Effector memory CD4-positive, alpha-beta T cell (primary cell): ENCODE results near the gene MAP3K14.
A peak's percentile ranks its signal among the peaks of the same experiment; 100 is the strongest.

ENCODE experiments used
- DNase-seq, 3 donors: peaks; one replicate each; pipeline ENCODE4 v3.0.0-alpha.2; 2020
- H3K27ac ChIP-seq: 2 replicates; pipeline ENCODE4 v1.7.0; 2013; ENCODE audit warnings: mild to moderate bottlenecking, low read length, moderate library complexity; ENCODE audit not compliant: insufficient read depth, poor library complexity, severe bottlenecking
- H3K27me3 ChIP-seq: replicated peaks from 2 replicates; pipeline ENCODE4 v1.7.0; 2013; ENCODE audit warnings: mild to moderate bottlenecking, low read length; ENCODE audit not compliant: insufficient read depth, control insufficient read depth, poor library complexity, severe bottlenecking
- H3K36me3 ChIP-seq: 2 replicates; pipeline ENCODE4 v1.7.0; 2013; ENCODE audit warnings: mild to moderate bottlenecking, low read length, moderate library complexity; ENCODE audit not compliant: control insufficient read depth, insufficient read depth
- H3K4me1 ChIP-seq: 2 replicates; pipeline ENCODE4 v1.7.0; 2013; ENCODE audit warnings: low read length, mild to moderate bottlenecking; ENCODE audit not compliant: control insufficient read depth, insufficient read depth, poor library complexity, severe bottlenecking
- H3K4me3 ChIP-seq: 2 replicates; pipeline ENCODE4 v1.7.0; 2013; ENCODE audit warnings: low read length, low read depth, mild to moderate bottlenecking; ENCODE audit not compliant: insufficient read depth, poor library complexity, severe bottlenecking
- H3K9me3 ChIP-seq: 2 replicates; pipeline ENCODE4 v1.7.0; 2013; ENCODE audit warnings: mild to moderate bottlenecking, low read length, moderate library complexity; ENCODE audit not compliant: control insufficient read depth

Gene MAP3K14

GRCh38 chr17:45222996-45223538 lies 93.8 kb downstream of the MAP3K14 start:
- Histone ChIP-seq H3K4me1 (peaks cover 65% of the 10 kb centered on the region), H3K4me3 (peak overlapping the region; percentile 79), H3K9me3 (no peaks in the 10 kb centered on the region), H3K36me3 (peaks cover 4% of the 10 kb centered on the region), H3K27ac (peak overlapping the region; percentile 100), H3K27me3 (no peaks in the 10 kb centered on the region)
- DNase-seq: no peak

DNA sequence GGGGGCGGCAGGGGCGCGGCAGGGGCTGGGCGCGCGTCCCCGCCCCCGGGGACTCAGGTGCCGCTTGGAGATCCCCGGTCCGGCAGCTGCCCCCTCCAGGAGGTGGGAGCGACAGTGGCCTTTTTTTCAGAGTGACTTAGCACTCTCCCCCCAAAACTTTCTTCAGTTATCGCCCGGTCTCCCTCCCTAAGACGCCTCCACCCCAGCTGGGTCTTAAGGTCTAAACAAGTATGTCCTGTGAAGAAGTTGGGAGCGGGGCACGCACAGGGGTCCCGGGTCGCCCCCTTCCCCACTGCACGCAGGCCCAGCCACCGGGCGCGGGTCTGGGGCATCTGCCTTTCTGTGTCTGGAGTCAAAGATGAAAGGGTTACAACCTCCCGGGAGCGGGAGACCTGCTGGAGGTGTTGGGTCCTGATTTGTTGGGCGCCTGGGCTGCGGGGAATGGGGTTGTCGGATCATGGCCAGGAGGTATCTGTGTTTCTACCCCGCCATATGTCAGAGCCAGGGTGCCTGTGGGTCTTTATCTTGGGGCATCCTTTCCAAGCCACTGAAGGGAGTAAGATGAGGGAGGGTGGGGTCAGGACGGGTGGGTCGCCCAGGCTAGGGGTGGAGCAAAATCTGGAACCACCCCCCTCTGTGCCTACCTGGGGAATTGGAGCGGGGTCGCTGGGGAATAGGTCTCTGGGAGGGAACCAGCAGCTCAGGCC lies 94.4 kb downstream of the MAP3K14 start:
- DNase-seq: no peak
- H3K36me3 ChIP-seq: peaks cover 4% of the 10 kb centered on the region
- peak overlapping the region; percentile 100 for H3K27ac ChIP-seq
- H3K4me3 ChIP-seq: peak overlapping the region; percentile 79
- no peaks in the 10 kb centered on the region for H3K9me3 ChIP-seq
- no peaks in the 10 kb centered on the region for H3K27me3 ChIP-seq
- H3K4me1 ChIP-seq: peaks cover 59% of the 10 kb centered on the region

DNA sequence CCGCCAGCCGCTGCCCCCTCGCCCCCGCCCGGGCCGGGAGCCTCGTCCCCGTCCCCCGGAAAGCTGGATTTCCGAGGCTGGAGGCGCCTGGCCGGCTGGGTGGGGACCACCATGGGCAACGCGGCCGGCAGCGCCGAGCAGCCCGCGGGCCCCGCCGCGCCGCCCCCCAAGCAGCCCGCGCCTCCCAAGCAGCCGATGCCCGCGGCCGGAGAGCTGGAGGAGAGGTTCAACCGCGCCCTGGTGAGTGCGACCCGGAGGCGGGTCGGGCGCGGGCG lies 94.9 kb downstream of the MAP3K14 start:
- peaks cover 4% of the 10 kb centered on the region for H3K36me3 ChIP-seq
- H3K9me3 ChIP-seq: no peaks in the 10 kb centered on the region
- H3K27ac ChIP-seq: peak overlapping the region; percentile 100
- H3K27me3 ChIP-seq: no peaks in the 10 kb centered on the region
- H3K4me3 ChIP-seq: peak overlapping the region; percentile 79
- no peak for DNase-seq
- peaks cover 54% of the 10 kb centered on the region for H3K4me1 ChIP-seq

DNA sequence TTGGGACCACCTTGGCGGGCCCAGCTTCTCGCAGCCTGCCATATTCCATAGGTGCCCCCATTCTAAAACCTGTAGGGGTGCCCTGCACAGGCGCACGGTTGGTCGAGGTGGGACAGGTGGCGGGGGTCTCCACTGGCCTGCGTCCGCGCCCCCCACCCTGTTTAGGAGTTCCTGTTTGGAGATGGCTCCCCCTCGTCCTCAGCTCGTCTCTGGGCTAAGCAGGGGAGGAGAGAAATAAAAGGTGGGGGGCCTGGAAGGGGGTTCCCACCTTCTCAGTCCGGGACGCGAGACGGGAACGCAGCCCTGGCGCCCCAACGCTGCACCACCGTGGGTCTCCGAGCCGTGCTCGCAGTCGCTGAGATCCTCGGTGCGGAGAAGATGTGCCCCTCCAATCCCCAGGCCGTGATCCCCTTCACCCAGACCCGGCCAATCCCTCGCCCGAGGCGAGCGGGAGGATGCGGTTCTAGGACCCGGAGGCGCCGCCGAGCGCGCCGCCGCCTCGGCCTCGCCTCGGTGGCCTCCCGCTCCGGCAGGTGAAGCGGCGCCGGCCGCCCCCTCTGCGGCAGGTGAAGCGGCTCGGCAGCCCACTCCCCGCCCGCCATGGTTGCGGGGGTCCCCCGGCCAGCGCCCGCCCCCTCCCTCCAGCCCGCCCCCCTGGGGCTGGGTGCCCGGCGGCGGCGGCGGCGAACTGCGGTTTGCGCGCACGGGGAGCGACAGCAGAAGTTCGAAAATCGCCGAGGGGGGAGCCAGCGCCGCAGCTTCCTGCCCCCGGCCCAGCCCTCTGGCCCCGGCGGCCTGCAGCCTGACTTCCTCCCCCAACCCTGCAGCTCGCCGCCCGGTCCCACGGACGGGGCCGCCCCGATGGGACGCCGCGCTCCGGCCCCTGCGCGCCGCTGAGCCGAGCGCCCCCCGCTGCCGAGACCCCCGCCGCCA lies 95.5 kb downstream of the MAP3K14 start, which contains the start of gene FMNL1:
Gene FMNL1 (plus strand): TSS at position 805 of the 933 bp plus-strand sequence. CDS start 240 bp downstream, outside the sequence.
- DNase-seq: peak; percentile 47 to 51 (median 51)

GRCh38 chr17:45220079-45220478 lies 96.7 kb downstream of the MAP3K14 start:
- no peaks in the 10 kb centered on the region for H3K9me3 ChIP-seq
- H3K4me1 ChIP-seq: peaks cover 39% of the 10 kb centered on the region
- no peaks in the 10 kb centered on the region for H3K27me3 ChIP-seq
- peak overlapping the region; percentile 100 for H3K27ac ChIP-seq
- no peak for DNase-seq
- H3K36me3 ChIP-seq: peaks cover 17% of the 10 kb centered on the region
- peak overlapping the region; percentile 79 for H3K4me3 ChIP-seq

More for the DNA sequence above, 95.5 kb downstream of the MAP3K14 start, which contains the start of gene FMNL1:
- no peaks in the 10 kb centered on the region for H3K27me3 ChIP-seq
- peak within 1 kb of the TSS; percentile 79 for H3K4me3 ChIP-seq
- no peaks in the 10 kb centered on the region for H3K9me3 ChIP-seq
- peaks cover 10% of the 10 kb centered on the region for H3K36me3 ChIP-seq
- H3K4me1 ChIP-seq: peaks cover 48% of the 10 kb centered on the region
- peak within 1 kb of the TSS; percentile 100 for H3K27ac ChIP-seq

DNA sequence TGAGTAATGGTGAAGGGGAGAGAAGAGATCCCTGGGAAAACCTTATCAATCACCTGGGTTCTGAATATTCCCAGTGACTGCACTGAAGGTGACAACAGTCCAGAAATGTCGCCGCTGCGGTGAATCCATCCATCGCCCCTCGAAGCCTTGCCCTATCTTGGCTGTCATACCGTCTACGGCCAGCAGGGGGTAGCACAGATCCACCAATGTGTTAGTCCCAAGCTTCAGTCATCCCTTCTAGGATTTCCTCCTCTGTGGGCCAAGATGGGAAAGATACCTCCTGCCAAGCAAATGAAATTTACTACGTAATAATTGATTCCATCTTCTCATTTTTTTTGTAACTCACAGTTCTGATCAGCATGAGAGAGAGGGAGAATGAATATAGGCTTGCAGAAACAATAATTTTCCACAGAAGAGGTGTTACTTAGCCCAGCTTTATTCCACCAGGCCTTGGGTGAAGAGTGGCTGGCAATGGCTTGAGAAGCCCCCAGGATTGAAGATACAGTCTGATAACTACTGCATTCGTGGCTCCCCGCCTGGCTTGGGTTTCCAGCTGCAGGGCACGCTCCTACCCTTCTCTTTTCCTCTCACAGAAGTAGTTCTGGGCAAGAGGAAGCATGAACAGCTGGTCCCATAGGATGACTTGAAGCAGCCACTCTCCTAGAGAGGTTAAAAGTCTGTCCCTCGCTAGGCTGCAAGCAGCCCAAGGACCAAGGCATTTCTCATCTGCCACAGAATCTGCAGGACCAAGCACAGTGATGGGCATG lies 97.7 kb downstream of the MAP3K14 start:
- H3K27ac ChIP-seq: no peak overlapping the region
- H3K27me3 ChIP-seq: no peaks in the 10 kb centered on the region

More for the DNA sequence above, 97.7 kb downstream of the MAP3K14 start:
- Histone ChIP-seq H3K4me1 (peaks cover 31% of the 10 kb centered on the region), H3K36me3 (peaks cover 17% of the 10 kb centered on the region), H3K4me3 (no peak overlapping the region), H3K9me3 (no peaks in the 10 kb centered on the region)
- DNase-seq: peak; percentile 68 to 83 (median 80)
